ENCODE data around the gene IFFO2.
"Not testable (repeated sequence)": the region's sequence is repeated elsewhere in the genome, so short reads cannot be mapped to it uniquely, and the experiment has no call there.

IFFO2 gene

GRCh38 chr1:18870957-18871356 lies 85.5 kb downstream of the IFFO2 start:
- Histone ChIP-seq H3K36me3 (replicated peaks) (no peaks in the 10 kb centered on the region), H3K27me3 (replicated peaks) (no peaks in the 10 kb centered on the region), H3K27ac (no peak overlapping the region), H3K4me3 (ENCODE audit: low read depth, low read length) (no peak overlapping the region)
- no peak for DNase-seq
- no peak for TF ChIP-seq CTCF (IDR thresholded peaks at IDR 0.05; ENCODE audit: low read depth, low read length, missing control alignments)
- in situ Hi-C loops (cut with HindIII; ENCODE audit: low pct_ligation_motif_present, low sequenced_read_pairs) = no loop called here

GRCh38 chr1:18870595-18870865 lies 85.9 kb downstream of the IFFO2 start:
- H3K36me3 ChIP-seq (replicated peaks); DNase-seq; H3K4me3 ChIP-seq (ENCODE audit: low read depth, low read length); H3K27ac ChIP-seq; in situ Hi-C loops (cut with HindIII; ENCODE audit: low pct_ligation_motif_present, low sequenced_read_pairs); H3K27me3 ChIP-seq (replicated peaks): not testable (repeated sequence)

GRCh38 chr1:18869847-18870594 lies 86.5 kb downstream of the IFFO2 start:
- H3K27me3 ChIP-seq (replicated peaks) = no peaks in the 10 kb centered on the region
- TF ChIP-seq CTCF (IDR thresholded peaks at IDR 0.05; ENCODE audit: low read depth, low read length, missing control alignments) = no peak
- no peak overlapping the region for H3K4me3 ChIP-seq (ENCODE audit: low read depth, low read length)
- H3K27ac ChIP-seq = no peak overlapping the region
- no peak for DNase-seq
- H3K36me3 ChIP-seq (replicated peaks) = no peaks in the 10 kb centered on the region
- in situ Hi-C loops (cut with HindIII; ENCODE audit: low pct_ligation_motif_present, low sequenced_read_pairs) = no loop called here

- no peak for DNase-seq
- in situ Hi-C loops (cut with HindIII; ENCODE audit: low pct_ligation_motif_present, low sequenced_read_pairs) = no loop called here
- no peak overlapping the region for H3K4me3 ChIP-seq (ENCODE audit: low read depth, low read length)
- no peak overlapping the region for H3K27ac ChIP-seq
- no peaks in the 10 kb centered on the region for H3K36me3 ChIP-seq (replicated peaks)
- no peaks in the 10 kb centered on the region for H3K27me3 ChIP-seq (replicated peaks)
- no peak for TF ChIP-seq CTCF (IDR thresholded peaks at IDR 0.05; ENCODE audit: low read depth, low read length, missing control alignments)
Measured at GRCh38 chr1:18868801-18869424, 87.6 kb downstream of the IFFO2 start.

- TF ChIP-seq CTCF (IDR thresholded peaks at IDR 0.05; ENCODE audit: low read depth, low read length, missing control alignments) = no peak
- Histone ChIP-seq H3K4me3 (ENCODE audit: low read depth, low read length) (no peak overlapping the region), H3K27me3 (replicated peaks) (no peaks in the 10 kb centered on the region), H3K27ac (no peak overlapping the region), H3K36me3 (replicated peaks) (no peaks in the 10 kb centered on the region)
- in situ Hi-C loops (cut with HindIII; ENCODE audit: low pct_ligation_motif_present, low sequenced_read_pairs) = no loop called here
- no peak for DNase-seq
Measured at GRCh38 chr1:18868354-18868753, 88.1 kb downstream of the IFFO2 start.

GRCh38 chr1:18866846-18867245 lies 89.6 kb downstream of the IFFO2 start:
- no peak overlapping the region for H3K27ac ChIP-seq
- no peak overlapping the region for H3K4me3 ChIP-seq (ENCODE audit: low read depth, low read length)
- H3K27me3 ChIP-seq (replicated peaks) = no peaks in the 10 kb centered on the region
- DNase-seq = no peak
- TF ChIP-seq CTCF (IDR thresholded peaks at IDR 0.05; ENCODE audit: low read depth, low read length, missing control alignments) = no peak
- H3K36me3 ChIP-seq (replicated peaks) = no peaks in the 10 kb centered on the region
- in situ Hi-C loops (cut with HindIII; ENCODE audit: low pct_ligation_motif_present, low sequenced_read_pairs) = no loop called here
